KMS-11 (cell line): Measurements from ENCODE around the gene RLF.

ENCODE experiments used
- H2AFZ ChIP-seq: fragments of 200-600 bp; sonication (generic); 2 replicates; pipeline ENCODE4 v1.6.1; 2016; ENCODE audit warnings: antibody characterized with exemption, mixed run types, low read depth
- H3K27ac ChIP-seq: fragments of 200-600 bp; sonication (generic); 2 replicates; pipeline ENCODE4 v1.6.1; 2016; ENCODE audit warnings: mild to moderate bottlenecking, mixed run types
- H3K27me3 ChIP-seq: fragments of 200-600 bp; sonication (generic); 2 replicates; pipeline ENCODE4 v1.6.1; 2017; ENCODE audit warnings: mild to moderate bottlenecking, low read depth, mixed run types, moderate library complexity; ENCODE audit not compliant: insufficient read depth
- H3K36me3 ChIP-seq: fragments of 200-600 bp; sonication (generic); 2 replicates; pipeline ENCODE4 v1.6.1; 2017; ENCODE audit warnings: mild to moderate bottlenecking, mixed run types; ENCODE audit not compliant: insufficient read depth
- H3K4me1 ChIP-seq: fragments of 200-600 bp; sonication (generic); 2 replicates; pipeline ENCODE4 v1.6.1; 2016; ENCODE audit warnings: mild to moderate bottlenecking, low read depth, mixed run types; ENCODE audit not compliant: poor library complexity, severe bottlenecking
- H3K4me2 ChIP-seq: fragments of 200-600 bp; sonication (generic); 2 replicates; pipeline ENCODE4 v1.7.0; 2016; ENCODE audit warnings: mild to moderate bottlenecking, mixed run types
- H3K4me3 ChIP-seq: fragments of 200-600 bp; sonication (generic); IDR thresholded peaks from 2 replicates; pipeline ENCODE4 v1.6.1; 2017; ENCODE audit warnings: low read depth, low read length, mixed read lengths; ENCODE audit not compliant: insufficient read depth
- H3K79me2 ChIP-seq: fragments of 200-600 bp; sonication (generic); 2 replicates; pipeline ENCODE4 v1.6.1; 2016; ENCODE audit warnings: low read depth, mixed run types; ENCODE audit not compliant: insufficient read depth
- H3K9ac ChIP-seq: fragments of 200-600 bp; sonication (generic); 2 replicates; pipeline ENCODE4 v1.6.1; 2016; ENCODE audit warnings: mild to moderate bottlenecking, mixed run types
- H4K20me1 ChIP-seq: fragments of 200-600 bp; sonication (generic); 2 replicates; pipeline ENCODE4 v1.6.1; 2016; ENCODE audit warnings: mild to moderate bottlenecking, mixed run types; ENCODE audit not compliant: insufficient read depth
- CTCF ChIP-seq: fragments of 200-600 bp; sonication (generic); conservative IDR thresholded peaks from 2 replicates; pipeline ENCODE4 v1.6.1; 2017; ENCODE audit warnings: low read depth, mild to moderate bottlenecking, antibody characterized with exemption, low read length, moderate library complexity, mixed read lengths

RLF gene

GRCh38 chr1:40243351-40243750 lies 82.2 kb downstream of the RLF start:
- no peak overlapping the region for H3K27ac ChIP-seq

GRCh38 chr1:40244138-40244744 lies 83.1 kb downstream of the RLF start:
- Histone ChIP-seq H3K4me1 (no peaks in the 10 kb centered on the region), H3K79me2 (no peaks in the 10 kb centered on the region), H2AFZ (no peak overlapping the region), H3K4me2 (no peak overlapping the region), H4K20me1 (no peaks in the 10 kb centered on the region), H3K36me3 (no peaks in the 10 kb centered on the region), H3K4me3 (no peak overlapping the region), H3K27ac (no peak overlapping the region), H3K27me3 (no peaks in the 10 kb centered on the region), H3K9ac (no peak overlapping the region)
- TF ChIP-seq CTCF: no peak

More at GRCh38 chr1:40243351-40243750, 82.2 kb downstream of the RLF start:
- Histone ChIP-seq H3K4me2 (no peak overlapping the region), H4K20me1 (no peaks in the 10 kb centered on the region), H3K4me3 (no peak overlapping the region), H3K9ac (no peak overlapping the region), H3K27me3 (no peaks in the 10 kb centered on the region), H3K79me2 (no peaks in the 10 kb centered on the region), H2AFZ (no peak overlapping the region), H3K4me1 (peaks cover 1% of the 10 kb centered on the region), H3K36me3 (no peaks in the 10 kb centered on the region)
- no peak for TF ChIP-seq CTCF

GRCh38 chr1:40245686-40246085 lies 84.5 kb downstream of the RLF start:
- no peak overlapping the region for H3K27ac ChIP-seq
- H3K9ac ChIP-seq: no peak overlapping the region
- no peak overlapping the region for H3K4me2 ChIP-seq
- no peak overlapping the region for H2AFZ ChIP-seq
- no peaks in the 10 kb centered on the region for H4K20me1 ChIP-seq
- no peaks in the 10 kb centered on the region for H3K79me2 ChIP-seq
- no peaks in the 10 kb centered on the region for H3K4me1 ChIP-seq
- H3K36me3 ChIP-seq: no peaks in the 10 kb centered on the region
- TF ChIP-seq CTCF: no peak
- no peak overlapping the region for H3K4me3 ChIP-seq
- H3K27me3 ChIP-seq: no peaks in the 10 kb centered on the region

- Histone ChIP-seq H2AFZ (no peak within 1 kb of the TSS), H3K9ac (no peak within 1 kb of the TSS), H3K27ac (no peak within 1 kb of the TSS), H3K27me3 (no peaks in the 10 kb centered on the region), H3K4me2 (no peak within 1 kb of the TSS), H4K20me1 (no peaks in the 10 kb centered on the region), H3K4me1 (no peaks in the 10 kb centered on the region), H3K4me3 (no peak within 1 kb of the TSS), H3K36me3 (no peaks in the 10 kb centered on the region), H3K79me2 (no peaks in the 10 kb centered on the region)
- TF ChIP-seq CTCF: no peak
Measured at GRCh38 chr1:40247655-40248054, 86.5 kb downstream of the RLF start, which contains the start of gene TMCO2. TMCO2 (plus strand) TSS chr1:40247937; CDS start chr1:40247994, 57 bp downstream.
